ENCODE results near the gene SPATA9. TPM values are rescaled to one million over a fixed set of nuclear protein-coding genes. Genes with fewer than 3 reads are reported as not detected.

The SPATA9 gene
- total and polyA plus RNA-seq, 2 donors (not counting 3 experiments of a cell fraction or from before 2014, with no cell fraction given) = 0.07 TPM; not detected in 1

- no peaks in the 10 kb centered on the region for H3K27me3 ChIP-seq (ENCODE audit: control insufficient read depth in 2 of 2, insufficient read depth in 2 of 2, low read length in 2 of 2)
- dilution Hi-C loops (cut with MboI; ENCODE audit: extremely low pct_ligation_motif_present, low sequenced_read_pairs) (no loop called here), intact Hi-C loops (cut with micrococcal nuclease) (no loop called here)
- ChIA-PET CTCF (interaction anchor here (1.4 kb wide), 1 partner anchor 61 kb away, joined by 4 read pairs; no protein-coding TSS in a partner anchor), POLR2A (interaction anchor here (0.9 kb wide), 1 partner anchor 11 kb away, joined by 3 read pairs; the partner anchor contains the start of gene RHOBTB3)
- TF ChIP-seq GATA2 (IDR thresholded peaks at IDR 0.05; ENCODE audit: insufficient read depth, insufficient read length, low read depth, low read length) (no peak), MYC (IDR thresholded peaks at IDR 0.05; ENCODE audit: low read depth, low read length) (no peak), FOS (IDR thresholded peaks at IDR 0.05; ENCODE audit: borderline replicate concordance, insufficient read depth, low read length) (no peak), JUN (IDR thresholded peaks at IDR 0.05; ENCODE audit: borderline replicate concordance, insufficient read depth, insufficient read length, low read depth) (no peak), CTCF (IDR thresholded peaks at IDR 0.05; ENCODE audit: extremely low read depth in 1 of 2, insufficient read depth in 1 of 2, low read depth in 1 of 2, low read length in 2 of 2) (no peak), MAX (IDR thresholded peaks at IDR 0.05; ENCODE audit: insufficient read depth, insufficient read length) (no peak), POLR2AphosphoS5 (IDR thresholded peaks at IDR 0.05; ENCODE audit: insufficient read depth, low read depth, low read length) (no peak), POLR2A (IDR thresholded peaks at IDR 0.05; ENCODE audit: low read depth, low read length) (no peak), EZH2 (IDR thresholded peaks at IDR 0.05; ENCODE audit: borderline replicate concordance, low read depth, low read length, severe bottlenecking) (no peak)
- H3K79me2 ChIP-seq (ENCODE audit: control insufficient read depth, insufficient read depth, low read length) = no peaks in the 10 kb centered on the region
- no peaks in the 10 kb centered on the region for H3K9me3 ChIP-seq (replicated peaks; ENCODE audit: control insufficient read depth, insufficient read depth, low read length)
- no peak overlapping the region for H3K4me3 ChIP-seq (replicated peaks in 1 of 3; ENCODE audit: insufficient read depth in 1 of 3, low read depth in 1 of 3, low read length in 3 of 3)
- no peak overlapping the region for H3K27ac ChIP-seq (ENCODE audit: insufficient read depth, low read depth, low read length)
- no TSS peak for BruUV-seq (replicated peaks)
- no peak for FAIRE-seq
- H3K9ac ChIP-seq (replicated peaks; ENCODE audit: extremely low read depth, insufficient read depth, low read length) = no peak overlapping the region
- H4K20me1 ChIP-seq (replicated peaks; ENCODE audit: control insufficient read depth, extremely low read depth, insufficient read depth, low read length) = no peaks in the 10 kb centered on the region
- no peak for DNase-seq (ENCODE audit: low read depth, low spot score)
- no peaks in the 10 kb centered on the region for H3K9me1 ChIP-seq (replicated peaks; ENCODE audit: control insufficient read depth, extremely low read depth, insufficient read depth, low read length)
- no peaks in the 10 kb centered on the region for H3K36me3 ChIP-seq (ENCODE audit: control insufficient read depth in 2 of 2, extremely low read depth in 1 of 2, insufficient read depth in 2 of 2, low read length in 2 of 2)
- peaks cover 23% of the 10 kb centered on the region for H3K4me1 ChIP-seq (ENCODE audit: control insufficient read depth, extremely low read depth, insufficient read depth, low read length)
- H3K4me2 ChIP-seq (ENCODE audit: insufficient read depth, low read length) = no peak overlapping the region
- no peak overlapping the region for H2AFZ ChIP-seq (ENCODE audit: low read depth, low read length)
Observed at GRCh38 chr5:95720094-95720786, 37.4 kb upstream of the SPATA9 start.
